NCI-H1105 (cell line): ENCODE measurements around the gene TNNT2.

Source experiments
- DNase-seq: peaks from one replicate; lab custom pipeline; 2025; lab: John Stamatoyannopoulos, UW

TNNT2 gene

DNA sequence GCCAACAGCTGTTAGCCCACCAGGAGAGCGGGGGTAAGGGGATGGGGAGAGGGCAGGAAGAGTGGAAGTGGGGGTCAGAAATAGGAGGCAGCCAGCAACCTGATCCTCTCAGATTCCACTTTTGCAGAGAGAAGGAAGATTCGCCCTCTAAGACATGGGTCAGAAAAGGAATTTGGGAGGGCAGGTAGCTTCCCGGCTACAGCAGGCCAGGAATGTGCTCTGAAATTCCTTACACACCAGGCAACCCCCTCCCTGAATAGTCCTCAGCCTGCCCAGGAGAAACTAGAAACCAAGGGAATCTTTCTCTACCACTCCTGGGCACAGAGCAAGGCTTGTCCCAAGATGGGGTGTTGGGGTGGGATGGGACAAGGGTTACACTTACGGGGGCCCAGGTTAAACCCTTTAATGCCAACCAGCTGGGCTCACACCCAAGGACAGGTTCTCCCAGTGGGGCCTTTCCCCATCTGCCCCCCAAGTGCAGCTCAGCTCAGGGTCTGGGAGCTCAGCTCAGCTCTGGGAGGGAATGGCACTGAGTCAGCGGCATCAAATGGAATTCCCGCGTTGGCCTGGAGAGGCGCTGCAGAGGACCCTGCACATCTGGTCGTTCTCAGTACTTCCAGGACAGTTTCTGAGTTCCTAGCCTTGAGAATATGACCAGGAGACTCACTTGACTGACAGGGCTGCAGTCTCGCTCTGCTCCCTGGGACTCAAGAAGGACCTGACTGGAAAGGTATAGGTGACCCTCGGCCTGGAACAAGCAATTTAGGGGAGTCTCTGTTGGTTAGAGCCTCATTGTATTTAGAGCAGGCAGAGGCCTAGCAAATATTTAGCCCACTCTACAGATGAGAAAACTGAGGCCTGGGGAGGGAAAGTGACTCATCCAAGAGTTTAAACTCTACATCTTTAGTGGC is 761 bp downstream of the TNNT2 start:
- DNase-seq, result no peak

DNA sequence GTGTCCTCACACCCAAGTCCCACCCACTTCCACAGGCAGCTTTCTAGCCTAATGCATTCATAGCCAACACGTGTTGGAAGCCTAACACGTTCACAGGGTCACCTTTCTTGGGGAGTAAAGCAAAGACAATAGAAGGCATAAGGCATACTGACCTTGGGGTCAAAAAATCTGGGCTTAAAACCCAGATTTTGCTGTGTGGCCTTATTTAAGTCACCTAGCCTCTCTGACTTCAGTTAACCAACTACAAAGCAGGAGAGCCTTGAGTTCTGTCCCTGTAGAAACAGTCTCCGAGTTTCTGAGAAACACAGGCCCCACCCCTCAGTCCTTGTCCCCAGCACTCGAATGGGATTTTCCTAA is 1.4 kb downstream of the TNNT2 start:
- no peak for DNase-seq

DNA sequence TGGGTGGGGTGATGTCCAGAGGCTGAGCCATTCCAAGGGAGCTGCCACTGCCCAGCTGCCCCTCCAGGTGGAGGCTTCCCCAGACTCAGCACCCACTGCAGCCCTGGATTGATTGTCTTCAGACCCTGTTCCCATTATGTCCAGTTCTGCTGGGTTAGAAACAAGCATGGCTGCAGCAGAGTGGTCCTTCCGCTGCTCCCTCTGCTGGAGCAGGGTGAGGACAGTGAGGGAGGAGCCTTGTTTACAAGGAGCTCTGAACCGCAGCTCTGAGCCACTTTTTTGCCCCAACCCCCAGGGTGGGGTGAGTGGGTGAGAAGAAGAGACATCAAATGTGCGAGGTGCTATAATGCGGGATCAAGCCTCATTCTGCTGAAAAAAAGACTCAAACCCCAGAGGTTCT is 2.3 kb downstream of the TNNT2 start:
- no peak for DNase-seq

DNA sequence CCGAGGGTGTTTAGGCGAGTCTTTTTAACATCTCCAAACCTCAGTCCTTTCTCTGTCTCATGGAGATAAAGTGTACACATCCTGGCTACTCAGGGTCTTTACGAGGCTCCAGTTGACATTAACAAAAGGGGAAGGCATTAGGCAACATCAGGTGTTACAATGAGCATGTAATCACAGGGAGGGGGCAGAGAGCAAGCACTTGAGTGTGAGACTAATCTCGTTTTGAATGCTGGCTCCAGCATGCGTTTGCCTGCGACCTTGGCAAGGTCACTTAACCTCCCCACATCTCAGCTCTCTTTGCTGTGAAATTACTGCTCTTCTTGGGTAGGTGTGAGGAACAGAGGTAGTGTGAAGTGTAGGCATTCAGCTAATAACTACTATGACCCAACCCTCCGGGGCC is 3.1 kb downstream of the TNNT2 start:
- DNase-seq, result no peak

DNA sequence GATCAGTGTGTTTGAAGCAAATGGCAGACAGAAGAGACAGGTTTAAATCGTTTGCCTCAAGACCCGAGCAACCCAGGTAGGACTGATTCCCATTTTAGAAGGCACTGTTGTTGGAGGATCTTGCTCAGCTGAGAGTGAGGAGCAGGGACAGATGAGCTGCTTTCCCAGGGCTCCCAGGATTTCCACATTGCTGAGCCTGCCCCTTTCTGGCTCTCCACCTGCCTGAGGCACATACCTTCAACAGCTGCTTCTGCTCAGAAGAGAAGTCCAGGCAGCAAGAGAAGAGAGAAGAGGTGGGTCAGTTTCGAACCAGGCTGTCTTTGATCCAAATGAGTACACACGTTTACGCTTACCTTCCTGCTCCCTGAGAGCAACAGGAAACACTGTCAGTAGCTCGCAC is 5.7 kb downstream of the TNNT2 start:
- DNase-seq, result no peak

DNA sequence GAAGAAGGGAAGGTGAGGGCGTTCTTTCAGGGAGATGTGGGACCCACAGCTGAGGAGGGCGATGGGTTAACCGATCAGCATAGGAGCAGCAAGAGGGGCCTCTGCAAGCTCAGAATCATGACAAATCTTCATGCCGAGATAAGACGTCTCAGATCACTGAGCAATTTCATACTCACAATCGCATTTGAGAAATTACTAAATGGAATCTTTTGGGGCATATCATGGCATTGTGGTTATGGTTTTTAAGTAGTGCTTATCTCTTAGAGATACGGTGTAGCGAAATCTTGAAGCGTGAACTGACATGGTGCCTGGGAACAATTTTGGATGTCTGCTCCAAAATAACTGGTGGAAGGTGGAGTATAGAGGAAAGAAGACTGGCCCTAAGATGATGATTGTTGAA is 6.2 kb downstream of the TNNT2 start:
- no peak for DNase-seq

DNA sequence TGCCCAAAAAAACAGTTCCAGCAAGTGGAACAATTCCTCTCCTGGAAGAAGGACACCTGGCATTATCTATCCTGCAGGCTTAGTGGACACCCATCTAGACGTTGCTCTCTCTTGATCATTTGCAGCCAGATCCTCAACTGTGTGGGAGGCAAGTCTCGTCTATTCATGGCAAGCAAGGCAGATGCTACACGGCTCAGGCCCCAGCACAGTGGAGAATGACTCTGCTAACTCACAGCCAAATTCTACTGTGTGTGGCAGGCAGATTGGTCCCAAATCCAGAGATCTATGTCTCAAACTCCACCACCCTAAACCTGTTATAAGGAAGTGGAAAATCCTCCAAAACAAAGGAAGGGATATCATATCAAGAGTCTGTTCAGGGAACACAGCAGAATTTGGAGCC is 7.0 kb downstream of the TNNT2 start:
- no peak for DNase-seq

DNA sequence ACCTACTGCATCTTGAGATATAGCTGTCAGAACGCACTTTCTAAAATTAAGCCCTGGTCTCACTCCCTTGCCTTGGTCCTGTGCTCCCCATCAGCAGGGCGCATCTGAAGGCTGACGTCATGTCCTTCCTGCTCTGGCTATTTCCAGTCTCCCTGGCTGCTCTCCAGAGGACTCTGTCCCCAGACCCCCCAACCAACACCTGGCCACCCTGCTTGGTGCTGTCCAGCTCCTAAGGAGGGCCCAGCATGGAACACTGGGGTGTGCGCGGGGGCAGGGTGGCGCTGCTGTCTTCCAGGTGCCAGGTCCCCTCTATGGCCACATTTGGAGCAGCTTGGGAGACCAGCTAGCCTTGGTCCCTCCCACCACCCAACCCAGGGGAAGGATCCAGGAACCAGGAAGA is 8.3 kb downstream of the TNNT2 start:
- DNase-seq, result no peak

DNA sequence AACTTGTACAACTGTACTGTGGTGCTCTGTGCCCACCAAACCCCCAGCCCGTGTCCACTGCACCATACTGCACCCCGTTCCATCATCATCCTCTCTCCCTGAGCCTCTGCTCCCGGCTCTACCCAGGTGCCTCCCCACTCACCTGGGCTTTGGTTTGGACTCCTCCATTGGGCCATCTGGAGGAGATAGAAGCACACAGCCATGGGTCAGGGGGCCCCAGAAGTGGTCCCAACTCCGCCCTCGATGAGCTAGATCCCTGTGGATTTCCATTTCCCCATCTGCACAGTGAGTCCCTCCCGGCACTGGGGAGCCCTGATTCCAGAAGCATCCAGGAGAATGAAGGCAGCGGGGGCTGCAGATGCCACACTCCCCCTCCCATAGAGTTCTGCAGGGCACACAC is 10.8 kb downstream of the TNNT2 start:
- DNase-seq, result no peak

DNA sequence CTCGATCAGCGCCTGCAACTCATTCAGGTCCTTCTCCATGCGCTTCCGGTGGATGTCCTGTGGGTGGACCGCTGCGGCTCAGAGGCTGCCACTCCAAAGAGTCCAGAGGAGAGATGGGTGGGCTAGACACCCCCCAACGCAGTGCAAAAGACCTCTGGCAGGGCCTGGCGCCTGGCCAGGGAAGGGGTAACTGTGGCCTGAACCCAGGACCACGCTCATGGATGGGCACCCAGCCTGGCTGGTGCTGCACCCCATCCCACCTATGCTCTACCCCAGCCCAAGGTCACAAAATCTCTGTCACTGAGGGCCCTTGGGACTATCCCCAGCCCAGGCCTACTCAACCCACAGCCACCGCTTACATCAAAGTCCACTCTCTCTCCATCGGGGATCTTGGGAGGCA is 12.2 kb downstream of the TNNT2 start:
- DNase-seq, result no peak

DNA sequence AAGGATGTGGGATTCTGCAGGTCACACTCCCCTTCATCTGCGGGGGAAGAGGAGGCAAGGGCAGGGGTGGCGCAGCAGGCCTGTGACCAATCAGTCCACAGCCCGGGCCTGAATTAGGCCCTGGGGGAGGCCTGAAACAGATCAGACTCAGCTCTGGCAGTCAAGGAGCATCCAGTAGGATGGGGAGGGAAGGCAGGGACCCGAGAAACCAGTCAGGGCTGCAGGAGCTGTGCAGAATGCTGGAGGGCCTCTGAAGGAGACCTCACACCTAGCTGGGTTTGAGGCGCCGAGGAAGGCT is 12.7 kb downstream of the TNNT2 start:
- DNase-seq, result no peak

DNA sequence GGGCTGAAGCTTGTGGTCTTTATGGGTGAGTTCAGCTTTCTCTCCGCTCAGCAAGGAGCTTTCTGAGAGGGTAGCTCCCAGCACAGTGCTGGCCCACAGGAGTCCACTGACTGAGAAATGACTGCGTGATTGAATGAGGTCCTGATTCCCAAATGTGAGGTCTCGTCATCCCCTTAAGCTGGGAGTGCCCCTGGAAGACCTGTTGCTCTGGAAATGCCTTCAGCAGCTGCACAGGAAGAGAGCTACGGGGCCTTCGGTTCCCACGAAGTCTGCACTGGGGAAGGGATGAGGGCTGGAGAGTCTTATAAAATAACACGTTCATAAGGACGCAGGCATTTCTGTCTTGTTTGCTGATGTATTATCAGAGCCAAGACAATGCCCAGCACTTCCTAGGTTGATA is 14.0 kb downstream of the TNNT2 start:
- no peak for DNase-seq

DNA sequence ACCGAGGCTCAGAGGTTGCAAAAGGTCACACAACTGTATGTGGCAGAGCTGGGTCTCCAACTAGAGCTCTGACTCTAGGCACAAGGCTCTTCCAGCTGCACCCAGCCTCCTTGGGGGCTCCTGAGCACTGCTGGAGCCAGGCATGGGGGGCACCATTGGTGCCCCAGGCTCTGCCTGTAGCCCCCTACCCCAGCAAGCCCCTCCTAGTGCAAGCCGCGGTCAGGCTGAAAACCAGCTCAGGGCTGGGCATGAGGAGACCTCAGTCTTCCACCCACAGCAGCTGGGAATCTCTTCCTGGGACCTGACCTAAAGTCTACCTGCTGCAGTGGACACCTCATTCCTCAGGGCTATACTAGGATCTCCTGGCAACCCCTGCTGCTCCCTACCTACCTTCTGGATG is 14.6 kb downstream of the TNNT2 start:
- DNase-seq, result no peak

DNA sequence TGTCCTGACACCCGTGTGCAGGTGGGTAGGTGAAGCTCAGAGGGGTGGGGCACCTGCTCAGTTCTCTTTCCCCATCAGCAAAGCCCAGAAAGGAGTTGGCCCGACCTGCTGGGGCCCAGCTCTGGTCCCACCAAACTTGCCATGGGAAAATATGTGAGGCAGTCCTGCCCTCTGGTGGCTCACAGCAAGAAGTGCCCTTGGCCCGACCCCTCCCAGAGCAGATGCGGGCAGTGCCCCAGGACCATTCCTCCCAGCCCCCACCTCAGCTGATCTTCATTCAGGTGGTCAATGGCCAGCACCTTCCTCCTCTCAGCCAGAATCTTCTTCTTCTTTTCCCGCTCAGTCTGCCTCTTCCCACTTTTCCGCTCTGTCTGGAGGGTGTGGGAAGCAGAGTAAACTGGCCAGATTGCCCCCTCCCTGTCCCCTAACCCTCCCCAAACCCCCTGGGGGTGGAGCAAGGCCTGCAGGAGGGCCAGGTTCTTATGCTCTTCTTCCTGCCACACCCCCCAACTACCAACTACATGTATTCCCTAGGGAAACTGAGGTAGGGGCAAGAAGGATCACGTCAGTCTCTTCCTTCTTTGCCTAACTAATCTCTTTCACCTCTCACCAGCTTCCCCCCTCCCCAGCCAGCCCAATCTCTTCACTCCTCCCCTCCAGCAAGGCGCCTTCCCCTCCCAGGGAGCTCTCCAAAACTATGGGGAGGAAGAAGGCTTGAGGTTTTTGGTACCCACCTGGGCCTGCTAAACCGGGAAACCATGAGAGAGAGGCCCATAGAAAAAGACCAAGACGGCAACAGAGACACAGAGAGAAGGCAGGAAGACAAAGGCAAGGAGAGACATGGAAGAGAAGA is 15.6 kb downstream of the TNNT2 start:
- DNase-seq, result peak; percentile 43

DNA sequence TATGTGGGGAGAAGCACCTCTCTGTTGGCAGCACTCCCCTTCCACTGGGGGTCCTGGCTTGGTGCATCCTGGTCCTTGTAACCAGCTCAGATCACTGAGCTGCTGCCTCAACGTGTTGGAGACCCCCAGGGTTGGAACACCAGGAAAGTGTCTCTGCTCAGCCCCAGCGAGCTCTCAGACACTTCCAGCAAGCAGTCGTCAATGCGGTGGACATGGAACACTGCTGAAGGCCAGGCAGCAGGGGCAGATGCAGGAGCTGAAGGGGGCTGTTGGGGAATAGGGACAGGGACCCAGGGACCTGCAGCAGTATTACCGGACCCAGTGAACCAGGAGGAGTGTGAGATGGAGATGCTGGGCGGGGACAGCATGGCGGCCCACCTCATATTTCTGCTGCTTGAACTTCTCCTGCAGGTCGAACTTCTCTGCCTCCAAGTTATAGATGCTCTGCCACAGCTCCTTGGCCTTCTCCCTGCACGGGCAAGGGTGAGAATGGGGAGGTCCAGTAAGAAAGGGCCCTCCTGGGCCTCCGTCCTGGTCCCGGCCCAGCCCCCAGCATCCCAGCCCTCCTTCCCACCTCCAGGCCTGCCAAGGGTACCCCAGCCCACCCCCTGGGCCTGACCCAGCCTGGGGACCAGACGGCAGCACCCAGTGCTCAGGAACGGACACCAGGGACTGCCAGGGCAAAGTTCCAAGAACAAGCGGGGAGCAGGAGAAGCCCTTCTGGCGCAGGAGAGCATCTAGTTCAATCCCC is 16.4 kb downstream of the TNNT2 start:
- DNase-seq, result no peak

DNA sequence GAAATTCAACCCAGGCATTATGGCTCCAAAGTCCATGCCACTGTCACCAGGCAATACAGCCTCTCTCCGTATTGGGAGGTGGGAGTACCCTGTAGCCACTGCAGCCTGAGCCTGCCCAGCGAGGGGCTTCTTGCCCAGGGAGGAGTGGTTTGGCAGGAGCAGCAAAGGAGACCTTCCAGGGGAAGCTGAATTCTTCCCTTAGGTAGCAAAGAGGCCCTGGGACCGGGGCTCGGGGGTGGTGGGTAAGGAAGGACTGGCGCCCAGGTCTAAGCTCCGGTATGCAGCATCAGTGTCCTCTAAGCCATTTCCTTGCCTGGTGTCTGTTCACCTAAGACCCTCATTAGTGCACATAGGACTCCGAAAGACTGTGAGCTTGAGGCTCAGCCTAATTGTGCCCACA is 17.0 kb downstream of the TNNT2 start:
- DNase-seq, result no peak

DNA sequence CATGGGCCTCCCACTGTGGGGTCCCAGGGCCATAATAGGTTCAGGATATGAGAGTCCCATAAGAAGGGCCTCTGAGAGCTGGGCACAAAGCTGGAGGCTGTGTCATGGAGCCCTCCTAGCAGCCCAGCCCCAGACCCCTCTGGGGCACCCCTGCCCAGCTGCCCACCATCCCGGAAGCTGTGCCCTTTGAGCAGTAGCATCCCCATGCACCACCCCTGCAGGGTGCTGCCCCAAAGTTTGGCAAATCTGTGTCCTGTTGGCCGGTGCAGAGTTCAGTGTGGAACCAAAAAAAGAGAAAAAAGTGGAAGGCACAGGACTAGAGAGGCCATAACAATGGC is 17.6 kb downstream of the TNNT2 start:
- no peak for DNase-seq

DNA sequence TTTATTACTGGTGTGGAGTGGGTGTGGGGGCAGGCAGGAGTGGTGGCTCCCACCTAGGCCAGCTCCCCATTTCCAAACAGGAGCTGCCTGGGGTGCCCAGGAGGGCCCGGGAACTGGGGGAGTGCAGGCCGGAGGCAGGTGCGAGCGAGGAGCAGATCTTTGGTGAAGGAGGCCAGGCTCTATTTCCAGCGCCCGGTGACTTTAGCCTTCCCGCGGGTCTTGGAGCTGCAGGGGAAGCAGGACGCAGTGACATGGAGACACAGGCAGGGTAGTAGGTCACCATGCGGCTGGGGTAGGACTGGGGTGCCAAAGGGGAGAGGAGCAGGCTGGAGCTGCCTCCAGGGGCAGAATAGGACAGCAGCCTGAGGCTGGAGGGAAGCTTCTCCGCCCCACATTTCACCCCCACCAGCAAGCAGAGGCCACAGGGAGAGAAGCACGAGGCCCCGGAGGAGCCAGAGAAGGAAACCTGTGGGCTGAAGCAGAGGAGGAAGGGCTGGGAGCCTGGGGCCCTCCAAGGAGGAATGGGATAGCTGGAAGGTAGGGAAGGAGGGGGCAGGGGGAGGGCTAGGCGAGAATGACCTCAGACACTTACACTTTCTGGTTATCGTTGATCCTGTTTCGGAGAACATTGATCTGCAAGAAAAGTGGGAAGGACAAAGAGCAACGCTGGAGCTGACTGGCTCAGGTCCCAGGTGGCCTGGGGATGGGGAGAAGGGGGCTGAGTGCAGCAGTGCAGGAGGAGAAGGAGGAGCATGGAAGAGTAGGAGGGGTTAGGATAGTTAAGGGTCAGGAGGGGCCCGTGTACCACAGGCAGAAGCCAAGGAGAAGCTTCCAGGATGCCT is 18.2 kb downstream of the TNNT2 start:
- DNase-seq, result no peak

DNA sequence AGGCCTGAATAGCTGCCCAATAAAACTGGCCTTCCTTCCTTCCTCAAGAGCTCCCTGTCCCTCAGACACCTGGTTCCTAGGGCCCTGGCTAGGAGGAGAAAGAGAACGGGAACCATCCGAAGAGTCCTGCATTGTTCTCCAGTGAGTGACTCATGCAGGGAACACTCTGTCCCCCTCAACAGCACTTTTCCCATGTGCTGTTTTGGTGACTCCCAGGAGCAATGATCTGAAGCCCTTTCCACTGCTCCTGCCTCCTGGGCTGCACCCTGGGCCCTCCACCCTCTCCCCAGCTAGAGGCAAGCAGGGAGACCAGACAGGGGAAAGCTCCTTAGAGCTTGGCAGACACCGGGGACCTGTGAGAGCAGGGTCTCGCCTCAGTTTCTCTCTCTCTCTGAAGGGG is 18.9 kb downstream of the TNNT2 start:
- DNase-seq, result no peak

DNA sequence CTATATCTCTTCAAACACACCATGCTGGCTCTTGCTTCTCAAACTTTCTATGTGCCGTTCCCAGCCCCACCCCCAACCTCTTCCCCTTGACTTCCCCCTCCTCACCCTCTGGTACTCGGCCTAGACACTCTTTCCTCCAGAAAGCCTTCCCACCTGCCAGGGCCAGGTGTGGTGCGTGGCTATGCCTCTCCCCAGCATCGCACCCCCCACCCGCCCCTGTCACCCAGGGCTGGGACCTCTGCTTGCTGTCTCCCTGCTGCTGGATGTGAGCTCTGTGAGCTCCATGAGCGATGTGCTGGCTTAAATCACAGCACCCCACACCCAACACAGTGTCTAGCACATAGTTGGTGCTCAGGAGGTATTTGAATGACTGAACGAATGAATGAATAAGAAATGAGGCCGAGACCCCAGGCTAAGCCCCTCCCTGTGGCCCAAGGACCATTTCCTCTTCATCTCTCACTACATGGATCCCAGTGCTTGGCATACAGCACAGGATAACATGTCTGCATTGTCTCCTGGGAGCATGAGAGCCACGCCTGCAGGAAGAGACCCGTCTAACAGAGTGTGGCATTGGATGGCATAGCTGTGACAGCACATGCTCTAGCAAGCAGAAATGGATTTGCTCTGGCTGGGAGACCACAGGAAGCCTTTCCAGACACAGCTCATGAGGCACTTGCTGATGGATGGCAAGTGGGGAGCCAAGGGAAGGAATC is 19.7 kb downstream of the TNNT2 start:
- DNase-seq, result no peak

DNA sequence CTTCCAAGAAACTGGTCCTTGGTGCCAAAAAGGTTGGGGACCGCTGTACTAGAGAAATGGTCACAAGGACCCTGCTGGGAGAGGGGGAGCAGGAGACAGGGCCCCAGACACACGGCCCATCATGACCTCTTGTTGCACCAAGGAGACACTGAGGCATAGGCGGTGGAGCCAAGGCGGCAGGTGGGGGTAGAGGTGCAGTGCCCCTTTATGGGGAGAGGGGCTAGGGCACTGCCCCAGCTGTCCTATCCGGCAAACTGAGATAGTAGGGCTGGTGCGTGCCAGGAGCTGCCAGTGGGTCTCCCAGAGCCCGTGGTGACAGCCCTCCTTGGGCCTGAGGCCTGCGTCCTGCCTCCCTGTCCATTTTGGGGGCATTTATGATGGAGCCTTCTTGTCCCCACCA is 20.3 kb downstream of the TNNT2 start:
- DNase-seq, result no peak
